ENCODE measurements around the gene SPACA6.

DNA sequence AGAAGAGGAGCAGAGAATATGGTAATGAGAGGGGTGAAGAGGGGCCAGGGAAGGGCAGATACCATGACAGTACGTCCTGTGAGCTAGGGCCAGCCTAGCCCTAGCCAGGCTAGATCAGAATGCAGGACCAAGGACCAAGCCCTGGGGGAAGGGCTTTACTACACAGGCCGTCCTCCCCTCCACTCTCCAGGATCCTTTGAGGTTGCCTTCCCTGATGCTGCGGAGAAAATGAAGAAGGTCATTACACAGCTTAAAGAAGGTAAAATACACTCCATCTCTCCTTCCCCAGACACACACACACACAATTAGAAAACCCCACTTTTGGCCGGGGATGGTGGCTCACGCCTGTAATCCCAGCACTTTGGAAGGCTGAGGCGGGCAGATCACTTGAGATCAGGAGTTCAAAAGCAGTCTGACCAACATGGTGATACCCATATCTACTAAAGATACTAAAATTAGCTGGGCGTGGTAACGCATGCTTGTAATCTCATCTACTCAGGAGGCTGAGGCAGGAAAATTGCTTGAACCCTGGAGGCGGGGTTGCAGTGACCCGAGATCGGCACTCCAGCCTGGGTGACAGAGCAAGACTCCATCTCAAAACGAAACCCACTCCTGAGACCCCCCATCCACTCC, 8.5 kb downstream of the SPACA6 start:
- TF ChIP-seq, protein P1, sequence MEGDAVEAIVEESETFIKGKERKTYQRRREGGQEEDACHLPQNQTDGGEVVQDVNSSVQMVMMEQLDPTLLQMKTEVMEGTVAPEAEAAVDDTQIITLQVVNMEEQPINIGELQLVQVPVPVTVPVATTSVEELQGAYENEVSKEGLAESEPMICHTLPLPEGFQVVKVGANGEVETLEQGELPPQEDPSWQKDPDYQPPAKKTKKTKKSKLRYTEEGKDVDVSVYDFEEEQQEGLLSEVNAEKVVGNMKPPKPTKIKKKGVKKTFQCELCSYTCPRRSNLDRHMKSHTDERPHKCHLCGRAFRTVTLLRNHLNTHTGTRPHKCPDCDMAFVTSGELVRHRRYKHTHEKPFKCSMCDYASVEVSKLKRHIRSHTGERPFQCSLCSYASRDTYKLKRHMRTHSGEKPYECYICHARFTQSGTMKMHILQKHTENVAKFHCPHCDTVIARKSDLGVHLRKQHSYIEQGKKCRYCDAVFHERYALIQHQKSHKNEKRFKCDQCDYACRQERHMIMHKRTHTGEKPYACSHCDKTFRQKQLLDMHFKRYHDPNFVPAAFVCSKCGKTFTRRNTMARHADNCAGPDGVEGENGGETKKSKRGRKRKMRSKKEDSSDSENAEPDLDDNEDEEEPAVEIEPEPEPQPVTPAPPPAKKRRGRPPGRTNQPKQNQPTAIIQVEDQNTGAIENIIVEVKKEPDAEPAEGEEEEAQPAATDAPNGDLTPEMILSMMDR (IDR thresholded peaks at IDR 0.05; ENCODE audit: low read depth, low read length, missing input control): no peak
- no peak for TF ChIP-seq EGR1 (IDR thresholded peaks at IDR 0.05; ENCODE audit: low read depth in 2 of 2)
